ENCODE results near the gene KRTAP4-2.
"Not testable (repeated sequence)": the region's sequence is repeated elsewhere in the genome, so short reads cannot be mapped to it uniquely, and the experiment has no call there.

KRTAP4-2 gene

GRCh38 chr17:41160648-41161047 is 17.4 kb downstream of the KRTAP4-2 start, which contains the start of gene KRTAP4-4:
Gene KRTAP4-4 (minus strand): TSS chr17:41160748. CDS start chr17:41160691, 57 bp downstream.
- no peak for DNase-seq

DNA sequence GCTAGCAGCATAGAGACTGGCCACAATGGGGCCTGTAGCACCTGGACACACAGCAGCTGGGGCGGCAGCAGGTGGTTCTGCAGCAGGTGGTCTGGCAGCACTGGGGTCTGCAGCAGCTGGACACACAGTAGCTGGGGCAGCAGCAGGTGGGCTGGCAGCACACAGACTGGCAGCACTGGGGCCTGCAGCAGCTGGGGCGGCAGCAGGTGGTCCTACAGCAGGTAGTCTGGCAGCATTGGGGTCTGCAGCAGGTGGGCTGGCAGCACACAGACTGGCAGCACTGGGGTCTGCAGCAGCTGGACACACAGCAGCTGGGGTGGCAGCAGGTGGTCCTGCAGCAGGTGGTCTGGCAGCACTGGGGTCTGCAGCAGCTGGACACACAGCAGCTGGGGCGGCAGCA is 17.8 kb downstream of the KRTAP4-2 start:
- not testable (repeated sequence) for DNase-seq

DNA sequence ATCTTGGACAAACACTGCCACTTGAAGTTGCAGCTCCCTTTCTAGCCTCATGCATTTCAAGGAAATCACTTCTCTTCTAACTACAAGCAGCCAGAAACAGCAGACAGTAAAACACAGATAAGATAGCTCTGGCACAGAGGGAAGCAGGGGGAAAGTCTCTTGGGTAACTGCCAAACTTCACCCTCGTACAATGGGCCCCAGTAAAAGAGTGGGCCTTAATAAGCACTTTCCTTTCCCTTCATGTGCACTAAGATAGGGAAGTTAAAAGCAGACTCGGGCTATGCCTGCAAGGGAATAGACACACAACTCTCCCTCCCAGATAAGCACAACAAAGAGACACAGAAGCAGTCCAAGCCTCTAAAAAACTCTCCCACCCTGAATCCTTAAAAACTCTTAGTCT is 24.2 kb downstream of the KRTAP4-2 start:
- DNase-seq: no peak

DNA sequence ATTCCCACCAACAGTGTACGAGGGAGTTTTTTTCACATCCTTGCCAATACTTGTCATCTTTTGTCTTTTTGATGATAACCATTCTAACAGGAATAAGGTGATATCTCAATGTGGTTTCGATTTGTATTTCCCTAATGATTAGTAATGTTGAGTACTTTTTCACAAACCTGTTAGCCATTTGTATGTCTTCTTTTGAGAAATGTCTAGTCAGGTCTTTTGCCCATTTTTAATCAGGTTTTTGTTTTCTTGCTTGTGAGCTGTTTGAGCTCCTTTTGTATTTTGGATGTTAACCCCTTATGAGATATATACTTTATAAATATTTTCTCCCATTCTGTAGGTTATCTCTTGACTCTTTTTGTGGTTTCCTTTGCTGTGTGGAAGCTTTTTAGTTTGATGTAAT is 26.5 kb downstream of the KRTAP4-2 start:
- DNase-seq: no peak

GRCh38 chr17:41150026-41150425 is 28.0 kb downstream of the KRTAP4-2 start:
- DNase-seq: no peak

DNA sequence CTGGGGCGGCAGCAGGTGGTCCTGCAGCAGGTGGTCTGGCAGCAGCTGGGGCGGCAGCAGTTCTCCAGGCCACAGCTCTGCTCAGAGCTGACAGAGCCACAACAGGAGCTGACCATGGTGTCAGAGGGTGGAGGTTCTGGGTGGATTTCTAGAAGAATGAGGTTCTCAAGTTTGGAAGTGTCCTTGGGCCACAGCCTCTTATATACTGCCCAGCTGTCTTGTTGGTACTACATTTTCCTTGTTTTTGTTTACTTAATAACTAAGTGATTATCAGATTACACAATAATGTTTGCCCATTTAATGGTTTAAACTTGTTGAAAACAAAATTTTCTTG is 28.4 kb downstream of the KRTAP4-2 start, which contains the start of gene KRTAP4-5:
TSS of gene KRTAP4-5 (minus strand) at position 174 of the 334 bp plus-strand sequence. CDS start at position 116, 58 bp downstream.
- no peak for DNase-seq

GRCh38 chr17:41148971-41149651 is 28.9 kb downstream of the KRTAP4-2 start:
- not testable (repeated sequence) for DNase-seq

- no peak for DNase-seq
Observed at GRCh38 chr17:41147531-41148204, 30.4 kb downstream of the KRTAP4-2 start.

GRCh38 chr17:41145261-41145660 is 32.8 kb downstream of the KRTAP4-2 start:
- no peak for DNase-seq

- DNase-seq: no peak
Observed at GRCh38 chr17:41144846-41145245, 33.2 kb downstream of the KRTAP4-2 start.

GRCh38 chr17:41141361-41141760 is 36.7 kb downstream of the KRTAP4-2 start:
- DNase-seq: peak; percentile 52

DNA sequence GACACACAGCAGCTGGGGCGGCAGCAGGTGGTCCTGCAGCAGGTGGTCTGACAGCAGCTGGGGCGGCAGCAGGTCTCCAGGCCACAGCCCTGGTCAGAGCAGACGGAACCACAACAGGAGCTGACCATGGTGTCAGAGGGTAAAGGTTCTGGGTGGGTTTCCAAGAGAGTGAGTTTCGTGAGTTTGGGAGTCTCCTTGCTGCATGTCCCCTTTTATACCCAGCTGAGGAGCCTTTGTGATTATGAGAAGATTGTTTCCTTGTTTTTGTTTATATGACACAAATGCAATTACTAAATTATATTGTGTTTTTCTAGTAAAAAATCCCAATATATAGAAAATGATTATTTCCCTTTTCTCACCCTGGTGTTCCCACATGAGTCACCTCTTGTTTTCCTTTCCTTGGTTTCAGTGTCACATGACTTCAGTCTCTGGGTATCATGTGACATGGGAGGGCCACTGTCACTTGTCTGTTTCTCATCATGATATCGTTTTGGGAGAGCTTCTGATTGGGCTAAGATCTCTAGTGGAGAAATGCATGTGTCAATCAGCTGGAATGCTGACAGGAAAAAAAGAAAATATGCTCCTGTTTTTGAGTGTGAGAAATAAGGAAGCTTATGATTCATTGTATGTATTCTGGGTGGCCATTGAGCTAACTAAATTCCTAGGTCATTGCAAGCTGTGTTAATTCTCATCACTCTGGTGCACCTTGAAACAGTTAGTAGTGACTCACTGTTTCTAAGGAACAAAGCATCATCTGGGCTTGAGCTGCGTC is 37.5 kb downstream of the KRTAP4-2 start, which contains the start of gene KRTAP4-6:
TSS of gene KRTAP4-6 (minus strand) at position 185 of the 772 bp plus-strand sequence. CDS start at position 128, 57 bp downstream.
- DNase-seq: peak; percentile 90

DNA sequence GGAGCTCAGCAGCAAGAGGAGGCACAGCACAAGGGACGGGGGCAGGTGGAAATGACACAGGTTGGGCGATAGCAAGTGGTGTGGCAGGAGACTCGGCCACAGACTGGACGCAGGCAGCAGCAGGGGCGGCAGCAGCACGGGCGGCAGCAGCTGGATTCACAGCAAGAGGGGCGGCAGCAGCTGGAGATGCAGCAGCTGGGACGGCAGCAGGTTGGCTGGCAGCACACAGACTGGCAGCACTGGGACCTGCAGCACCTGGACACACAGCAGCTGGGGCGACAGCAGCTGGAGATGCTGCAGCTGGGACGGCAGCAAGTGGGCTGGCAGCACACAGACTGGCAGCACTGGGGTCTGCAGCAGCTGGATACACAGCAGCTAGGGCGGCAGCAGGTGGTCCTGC is 38.2 kb downstream of the KRTAP4-2 start:
- not testable (repeated sequence) for DNase-seq

GRCh38 chr17:41133880-41134735 is 43.9 kb downstream of the KRTAP4-2 start:
- DNase-seq: no peak

DNA sequence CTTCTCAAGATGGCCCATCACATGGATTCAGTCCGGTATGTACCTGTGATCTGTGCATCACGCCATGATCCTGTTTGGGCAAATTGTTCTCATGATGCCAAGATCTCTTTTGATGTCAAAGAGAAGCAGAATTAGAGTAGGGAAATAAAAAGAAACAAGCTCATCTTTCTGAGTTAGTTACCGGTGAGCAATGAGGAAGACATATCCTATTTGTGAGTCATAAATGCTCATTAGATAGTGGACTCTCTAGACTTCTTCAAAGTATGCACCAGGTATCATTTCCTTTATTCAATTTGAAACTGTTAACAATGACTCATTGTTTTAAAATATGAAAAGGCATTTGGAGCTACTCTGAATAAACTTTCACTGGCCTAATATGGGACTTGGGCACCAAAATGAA is 46.0 kb downstream of the KRTAP4-2 start:
- DNase-seq: peak; percentile 88
